ENCODE results near the gene RBP4.
"Not testable (repeated sequence)": the region's sequence is repeated elsewhere in the genome, so short reads cannot be mapped to it uniquely, and the experiment has no call there.

RBP4 gene

GRCh38 chr10:93565446-93565845 is 35.6 kb downstream of the RBP4 start:
- no peak for DNase-seq

- no peak for DNase-seq
Measured at GRCh38 chr10:93560541-93560940, 40.5 kb downstream of the RBP4 start.

- DNase-seq = no peak
Measured at GRCh38 chr10:93559490-93559889, 41.5 kb downstream of the RBP4 start.

DNA sequence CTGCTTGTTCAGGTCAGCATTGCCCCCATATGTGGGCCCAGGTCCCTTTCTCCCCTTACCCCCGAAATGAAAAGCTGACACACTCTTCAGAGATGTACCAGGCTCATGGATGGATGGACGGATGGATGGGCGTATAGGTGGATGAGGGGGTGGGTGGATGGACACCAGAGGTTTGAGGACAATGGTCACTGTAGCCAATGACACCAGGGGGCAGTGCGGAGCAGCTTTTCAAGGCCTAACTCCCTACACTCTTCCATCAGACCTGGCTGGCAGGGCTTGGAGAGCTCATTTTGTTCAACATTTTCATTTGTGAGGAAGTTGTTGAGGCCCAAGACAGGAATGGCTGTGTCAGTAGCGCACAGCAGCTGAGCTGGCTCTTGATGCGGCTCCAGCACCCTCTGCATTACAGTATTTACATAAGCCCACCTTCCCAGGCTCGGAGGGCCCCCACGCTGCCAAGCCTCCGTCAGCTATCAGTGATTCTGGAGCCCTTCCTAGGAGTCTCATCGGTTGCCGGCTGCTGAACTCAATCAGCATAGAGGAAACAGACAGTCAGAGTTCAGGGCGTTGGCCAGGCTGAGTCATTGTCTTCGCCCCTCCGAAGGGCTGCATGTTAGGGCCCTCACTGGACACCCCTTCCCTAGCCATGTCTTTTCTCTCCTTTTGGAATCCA is 46.1 kb downstream of the RBP4 start:
- peak; percentile 55 for DNase-seq

DNA sequence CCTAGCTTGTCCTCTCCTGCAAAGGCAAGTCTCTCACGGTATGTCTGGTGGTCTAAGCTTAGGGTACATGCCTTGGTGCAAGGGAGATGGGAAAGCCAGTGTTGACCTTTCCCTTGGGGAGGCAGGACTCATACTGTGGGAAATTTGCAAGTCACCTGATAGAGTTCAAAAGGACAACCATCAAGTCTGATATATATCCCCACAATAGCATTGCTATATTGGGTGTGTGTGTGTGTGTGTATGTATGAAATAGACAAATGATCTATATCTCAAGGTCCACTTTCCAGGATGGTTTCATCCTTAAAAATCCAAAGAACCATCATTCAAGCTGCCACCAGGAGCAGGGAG is 46.7 kb downstream of the RBP4 start:
- DNase-seq = no peak

GRCh38 chr10:93553482-93554315 is 47.3 kb downstream of the RBP4 start:
- DNase-seq = no peak

DNA sequence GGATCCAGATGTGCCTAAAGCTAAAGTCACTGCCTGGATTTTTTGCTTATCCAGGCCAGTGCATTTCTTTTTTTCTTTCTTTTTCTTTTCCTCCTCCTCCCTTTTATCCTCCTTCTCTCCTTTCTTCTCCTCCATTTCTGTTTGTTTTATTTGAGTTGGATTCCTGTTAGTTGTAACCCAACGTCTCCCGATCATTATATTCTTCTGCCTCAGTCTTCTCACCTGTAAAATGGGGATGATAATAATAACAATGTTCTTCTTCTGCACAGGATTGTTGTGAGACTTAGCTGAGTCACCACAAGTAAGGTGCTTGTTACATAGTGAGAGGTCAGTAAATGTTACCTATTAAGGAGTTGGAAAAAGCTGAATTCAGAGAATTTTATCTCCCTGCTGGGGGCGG is 48.3 kb downstream of the RBP4 start:
- no peak for DNase-seq

DNA sequence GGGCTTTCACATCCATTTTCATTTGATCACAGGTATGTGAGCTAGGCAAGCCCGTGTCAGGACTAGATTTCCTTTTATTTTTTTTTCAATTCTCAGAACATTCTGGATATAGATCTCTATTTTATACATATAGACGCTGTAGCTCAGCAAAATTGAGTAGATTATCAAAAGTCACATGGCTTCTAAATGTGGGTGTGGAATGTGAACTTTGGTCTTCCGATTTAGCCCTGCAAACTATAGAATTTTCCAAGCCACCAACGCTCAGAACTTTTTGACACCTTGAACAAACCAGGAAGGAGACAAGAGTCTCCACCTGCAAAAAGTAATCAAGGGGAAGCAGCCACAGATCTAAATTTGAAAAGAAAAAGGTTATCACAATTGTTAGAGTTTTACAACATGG is 50.4 kb downstream of the RBP4 start:
- no peak for DNase-seq

GRCh38 chr10:93548376-93549071 is 52.5 kb downstream of the RBP4 start:
- DNase-seq = no peak

DNA sequence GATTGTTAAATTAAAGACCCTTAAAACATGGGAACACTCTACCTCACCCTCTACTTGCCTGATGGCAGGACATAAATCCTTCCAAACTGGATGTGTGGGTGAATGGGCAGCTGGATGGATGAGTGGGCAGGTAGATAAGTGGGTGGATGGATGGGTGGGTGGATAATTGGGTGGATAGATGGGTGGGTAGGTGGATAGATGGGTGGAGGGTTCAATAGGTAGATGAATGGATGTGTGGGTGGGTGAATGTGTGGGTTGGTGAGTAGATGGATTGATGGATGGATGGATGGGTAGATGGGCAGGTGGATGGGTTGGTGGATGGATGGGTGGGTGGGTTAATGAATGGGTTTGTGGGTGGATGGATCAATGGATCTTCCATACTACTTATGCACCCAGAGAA is 53.5 kb downstream of the RBP4 start:
- DNase-seq = no peak

DNA sequence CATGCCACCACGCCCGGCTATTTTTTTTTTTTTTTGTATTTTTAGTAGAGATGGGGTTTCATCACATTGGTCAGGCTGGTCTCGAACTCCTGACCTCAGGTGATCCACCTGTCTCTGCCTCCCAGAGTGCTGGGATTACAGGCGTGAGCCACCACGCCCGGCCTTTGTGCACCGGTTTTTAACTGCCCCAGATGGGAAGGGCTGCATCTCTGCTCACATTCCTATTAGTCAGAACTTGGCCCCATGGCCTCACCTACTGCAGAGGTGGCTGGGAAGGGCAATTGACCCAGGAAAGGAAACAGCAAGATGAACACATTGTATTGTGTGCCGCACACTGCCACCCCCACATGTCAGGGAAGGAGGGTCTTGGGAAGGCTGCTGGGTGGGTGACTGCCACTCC is 54.0 kb downstream of the RBP4 start:
- not testable (repeated sequence) for DNase-seq

GRCh38 chr10:93542358-93542791 is 58.7 kb downstream of the RBP4 start:
- DNase-seq = no peak

Measured in activated CD4-positive, CD25-positive, alpha-beta regulatory T cell treated with anti-CD3 and anti-CD28 coated beads, Interleukin-2, amount 50 U/mL, for 72 hours (primary cell).